ENCODE results near the gene PLXNA4.
A peak's percentile ranks its signal among the peaks of the same experiment; 100 is the strongest.

Gene PLXNA4

DNA sequence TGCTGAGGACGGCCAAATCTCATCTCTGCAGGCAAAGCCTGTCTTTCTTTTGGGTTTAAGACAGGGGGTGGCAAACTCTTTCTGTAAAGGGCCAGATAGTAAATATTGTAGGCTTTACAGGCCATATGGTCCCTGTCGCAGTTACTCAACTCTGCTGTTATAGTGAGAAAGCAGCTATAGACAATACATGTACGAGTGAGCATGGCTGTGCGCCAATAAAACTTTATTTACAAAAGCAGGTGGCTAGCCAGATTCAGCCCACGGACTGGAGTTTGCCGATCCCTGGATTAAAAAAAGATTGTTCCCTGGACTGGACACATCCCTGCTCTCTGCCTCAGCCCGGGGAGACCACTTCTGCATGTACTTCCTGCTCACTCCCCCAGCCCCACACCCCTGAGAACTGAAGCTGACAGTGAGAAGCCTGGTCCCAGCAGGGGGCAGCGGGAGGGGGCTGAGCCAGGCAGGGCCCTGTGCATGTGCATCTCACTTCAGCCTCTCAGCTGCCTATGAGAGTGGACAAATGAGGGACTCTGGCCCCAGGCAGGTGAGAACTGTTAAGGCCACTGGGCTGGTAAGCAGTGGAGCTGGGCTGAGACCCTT lies 392.4 kb downstream of the PLXNA4 start:
- H3K4me1 ChIP-seq (ENCODE audit: control insufficient read depth, insufficient read depth, low read length) = no peaks in the 10 kb centered on the region
- no peak overlapping the region for H3K27ac ChIP-seq (ENCODE audit: extremely low read depth, low read depth, low read length)
- H3K9me3 ChIP-seq (ENCODE audit: control insufficient read depth, insufficient read depth, low read depth, low read length) = no peaks in the 10 kb centered on the region
- TF ChIP-seq, protein P1, sequence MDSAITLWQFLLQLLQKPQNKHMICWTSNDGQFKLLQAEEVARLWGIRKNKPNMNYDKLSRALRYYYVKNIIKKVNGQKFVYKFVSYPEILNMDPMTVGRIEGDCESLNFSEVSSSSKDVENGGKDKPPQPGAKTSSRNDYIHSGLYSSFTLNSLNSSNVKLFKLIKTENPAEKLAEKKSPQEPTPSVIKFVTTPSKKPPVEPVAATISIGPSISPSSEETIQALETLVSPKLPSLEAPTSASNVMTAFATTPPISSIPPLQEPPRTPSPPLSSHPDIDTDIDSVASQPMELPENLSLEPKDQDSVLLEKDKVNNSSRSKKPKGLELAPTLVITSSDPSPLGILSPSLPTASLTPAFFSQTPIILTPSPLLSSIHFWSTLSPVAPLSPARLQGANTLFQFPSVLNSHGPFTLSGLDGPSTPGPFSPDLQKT (IDR thresholded peaks at IDR 0.05; ENCODE audit: borderline replicate concordance, low read depth, low read length) = no peak
- peak; percentile 49 for TF ChIP-seq ZIC2 (tag by site-specific recombination; IDR thresholded peaks at IDR 0.05)
- H3K36me3 ChIP-seq (ENCODE audit: control insufficient read depth in 2 of 2, insufficient read depth in 1 of 2, low read length in 2 of 2) = no peaks in the 10 kb centered on the region
- ChIA-PET POLR2A (no interaction called here), CTCF (no interaction called here)
- no peak overlapping the region for H3K4me3 ChIP-seq (ENCODE audit: low read depth, low read length)

DNA sequence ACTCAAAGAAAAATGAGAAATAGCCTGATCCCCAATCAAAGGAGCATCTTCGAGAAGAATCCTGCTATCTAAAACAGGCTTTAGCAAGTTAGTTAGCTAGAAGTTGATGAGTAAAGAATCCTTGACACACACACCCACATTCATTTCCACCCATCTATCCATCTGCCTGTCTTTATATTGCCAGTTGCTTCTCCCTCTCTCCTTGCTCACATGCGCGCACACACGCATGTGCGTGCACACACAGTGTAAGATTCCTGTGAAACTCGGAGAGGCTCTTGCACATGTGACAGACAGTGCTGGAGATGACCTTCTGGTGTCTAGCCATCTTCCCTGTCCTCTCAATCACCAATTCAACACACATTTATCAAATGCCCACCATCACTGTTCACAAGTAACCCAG lies 393.3 kb downstream of the PLXNA4 start:
- CTCF ChIA-PET = no interaction called here
- Histone ChIP-seq H3K27ac (ENCODE audit: extremely low read depth, low read depth, low read length) (no peak overlapping the region), H3K9me3 (ENCODE audit: control insufficient read depth, insufficient read depth, low read depth, low read length) (no peaks in the 10 kb centered on the region), H3K4me1 (ENCODE audit: control insufficient read depth, insufficient read depth, low read length) (no peaks in the 10 kb centered on the region), H3K36me3 (ENCODE audit: control insufficient read depth in 2 of 2, insufficient read depth in 1 of 2, low read length in 2 of 2) (no peaks in the 10 kb centered on the region), H3K4me3 (ENCODE audit: low read depth, low read length) (no peak overlapping the region)
- POLR2A ChIA-PET = no interaction called here
- TF ChIP-seq, protein P2, sequence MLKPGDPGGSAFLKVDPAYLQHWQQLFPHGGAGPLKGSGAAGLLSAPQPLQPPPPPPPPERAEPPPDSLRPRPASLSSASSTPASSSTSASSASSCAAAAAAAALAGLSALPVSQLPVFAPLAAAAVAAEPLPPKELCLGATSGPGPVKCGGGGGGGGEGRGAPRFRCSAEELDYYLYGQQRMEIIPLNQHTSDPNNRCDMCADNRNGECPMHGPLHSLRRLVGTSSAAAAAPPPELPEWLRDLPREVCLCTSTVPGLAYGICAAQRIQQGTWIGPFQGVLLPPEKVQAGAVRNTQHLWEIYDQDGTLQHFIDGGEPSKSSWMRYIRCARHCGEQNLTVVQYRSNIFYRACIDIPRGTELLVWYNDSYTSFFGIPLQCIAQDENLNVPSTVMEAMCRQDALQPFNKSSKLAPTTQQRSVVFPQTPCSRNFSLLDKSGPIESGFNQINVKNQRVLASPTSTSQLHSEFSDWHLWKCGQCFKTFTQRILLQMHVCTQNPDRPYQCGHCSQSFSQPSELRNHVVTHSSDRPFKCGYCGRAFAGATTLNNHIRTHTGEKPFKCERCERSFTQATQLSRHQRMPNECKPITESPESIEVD (tag by site-specific recombination; IDR thresholded peaks at IDR 0.05) = no peak
- TF ChIP-seq ZNF426 (tag by site-specific recombination; IDR thresholded peaks at IDR 0.05) (no peak), ZNF175 (tag by site-specific recombination; IDR thresholded peaks at IDR 0.05) (no peak), KLF9 (tag by site-specific recombination; IDR thresholded peaks at IDR 0.05; ENCODE audit: low read depth) (no peak), ZNF132 (tag by site-specific recombination; IDR thresholded peaks at IDR 0.05; ENCODE audit: borderline replicate concordance) (no peak)
- TF ChIP-seq, protein P3, sequence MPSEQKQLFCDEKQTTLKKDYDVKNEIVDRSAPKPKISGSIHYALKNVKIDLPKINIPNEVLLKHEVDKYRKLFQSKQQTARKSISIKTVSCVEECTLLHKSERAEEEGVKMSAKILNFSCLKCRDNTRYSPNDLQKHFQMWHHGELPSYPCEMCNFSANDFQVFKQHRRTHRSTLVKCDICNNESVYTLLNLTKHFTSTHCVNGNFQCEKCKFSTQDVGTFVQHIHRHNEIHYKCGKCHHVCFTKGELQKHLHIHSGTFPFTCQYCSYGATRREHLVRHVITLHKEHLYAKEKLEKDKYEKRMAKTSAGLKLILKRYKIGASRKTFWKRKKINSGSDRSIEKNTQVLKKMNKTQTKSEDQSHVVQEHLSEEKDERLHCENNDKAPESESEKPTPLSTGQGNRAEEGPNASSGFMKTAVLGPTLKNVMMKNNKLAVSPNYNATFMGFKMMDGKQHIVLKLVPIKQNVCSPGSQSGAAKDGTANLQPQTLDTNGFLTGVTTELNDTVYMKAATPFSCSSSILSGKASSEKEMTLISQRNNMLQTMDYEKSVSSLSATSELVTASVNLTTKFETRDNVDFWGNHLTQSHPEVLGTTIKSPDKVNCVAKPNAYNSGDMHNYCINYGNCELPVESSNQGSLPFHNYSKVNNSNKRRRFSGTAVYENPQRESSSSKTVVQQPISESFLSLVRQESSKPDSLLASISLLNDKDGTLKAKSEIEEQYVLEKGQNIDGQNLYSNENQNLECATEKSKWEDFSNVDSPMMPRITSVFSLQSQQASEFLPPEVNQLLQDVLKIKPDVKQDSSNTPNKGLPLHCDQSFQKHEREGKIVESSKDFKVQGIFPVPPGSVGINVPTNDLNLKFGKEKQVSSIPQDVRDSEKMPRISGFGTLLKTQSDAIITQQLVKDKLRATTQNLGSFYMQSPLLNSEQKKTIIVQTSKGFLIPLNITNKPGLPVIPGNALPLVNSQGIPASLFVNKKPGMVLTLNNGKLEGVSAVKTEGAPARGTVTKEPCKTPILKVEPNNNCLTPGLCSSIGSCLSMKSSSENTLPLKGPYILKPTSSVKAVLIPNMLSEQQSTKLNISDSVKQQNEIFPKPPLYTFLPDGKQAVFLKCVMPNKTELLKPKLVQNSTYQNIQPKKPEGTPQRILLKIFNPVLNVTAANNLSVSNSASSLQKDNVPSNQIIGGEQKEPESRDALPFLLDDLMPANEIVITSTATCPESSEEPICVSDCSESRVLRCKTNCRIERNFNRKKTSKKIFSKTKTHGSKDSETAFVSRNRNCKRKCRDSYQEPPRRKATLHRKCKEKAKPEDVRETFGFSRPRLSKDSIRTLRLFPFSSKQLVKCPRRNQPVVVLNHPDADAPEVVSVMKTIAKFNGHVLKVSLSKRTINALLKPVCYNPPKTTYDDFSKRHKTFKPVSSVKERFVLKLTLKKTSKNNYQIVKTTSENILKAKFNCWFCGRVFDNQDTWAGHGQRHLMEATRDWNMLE (tag by site-specific recombination; conservative IDR thresholded peaks at IDR 0.05; ENCODE audit: low read depth) = no peak

DNA sequence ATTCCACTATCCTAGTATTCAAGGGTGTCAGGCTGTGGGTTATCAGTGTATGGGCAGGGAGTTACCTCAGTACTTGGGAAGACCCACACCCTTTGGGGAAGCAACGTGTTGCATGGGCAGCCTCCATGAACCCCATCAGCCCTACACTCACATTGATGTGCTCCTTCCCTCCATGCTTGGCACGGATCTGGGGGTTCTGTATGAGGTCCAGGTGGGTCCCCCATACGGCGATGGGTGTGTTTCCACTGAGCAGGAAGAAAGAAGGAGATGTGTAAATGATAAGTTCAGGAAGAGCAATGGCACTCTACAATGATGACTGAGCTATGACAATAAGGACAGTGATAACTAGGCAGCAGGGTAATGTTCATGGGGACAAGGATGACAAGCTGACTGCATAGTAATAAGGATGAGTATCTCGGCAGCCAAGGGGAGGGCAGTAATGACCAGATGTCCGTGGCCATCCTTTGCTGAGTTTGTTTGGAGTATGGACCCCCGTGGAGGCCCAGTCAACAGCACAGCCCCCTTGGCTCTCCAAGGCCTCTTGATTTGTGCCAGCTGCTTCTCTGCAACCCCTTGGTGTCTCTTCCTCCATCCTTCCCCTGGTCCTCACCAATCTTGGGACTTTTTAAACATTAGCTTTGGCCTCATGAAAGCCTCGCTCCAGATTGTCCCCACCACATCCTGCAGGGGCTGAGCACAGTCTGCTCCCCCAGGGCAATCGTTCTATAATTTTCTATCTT lies 394.2 kb downstream of the PLXNA4 start:
- no peaks in the 10 kb centered on the region for H3K4me1 ChIP-seq (ENCODE audit: control insufficient read depth, insufficient read depth, low read length)
- no peak overlapping the region for H3K4me3 ChIP-seq (ENCODE audit: low read depth, low read length)
- H3K36me3 ChIP-seq (ENCODE audit: control insufficient read depth in 2 of 2, insufficient read depth in 1 of 2, low read length in 2 of 2) = no peaks in the 10 kb centered on the region
- no peak overlapping the region for H3K27ac ChIP-seq (ENCODE audit: extremely low read depth, low read depth, low read length)
- no peaks in the 10 kb centered on the region for H3K9me3 ChIP-seq (ENCODE audit: control insufficient read depth, insufficient read depth, low read depth, low read length)
- ChIA-PET POLR2A (no interaction called here), CTCF (no interaction called here)
- TF ChIP-seq, protein P4, sequence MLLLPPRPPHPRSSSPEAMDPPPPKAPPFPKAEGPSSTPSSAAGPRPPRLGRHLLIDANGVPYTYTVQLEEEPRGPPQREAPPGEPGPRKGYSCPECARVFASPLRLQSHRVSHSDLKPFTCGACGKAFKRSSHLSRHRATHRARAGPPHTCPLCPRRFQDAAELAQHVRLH (tag by site-specific recombination; IDR thresholded peaks at IDR 0.05) = no peak
- no peak for TF ChIP-seq ZSCAN16 (tag by site-specific recombination; IDR thresholded peaks at IDR 0.05)
- no peak for TF ChIP-seq ZNF114 (tag by site-specific recombination; IDR thresholded peaks at IDR 0.05)
- TF ChIP-seq, protein P5, sequence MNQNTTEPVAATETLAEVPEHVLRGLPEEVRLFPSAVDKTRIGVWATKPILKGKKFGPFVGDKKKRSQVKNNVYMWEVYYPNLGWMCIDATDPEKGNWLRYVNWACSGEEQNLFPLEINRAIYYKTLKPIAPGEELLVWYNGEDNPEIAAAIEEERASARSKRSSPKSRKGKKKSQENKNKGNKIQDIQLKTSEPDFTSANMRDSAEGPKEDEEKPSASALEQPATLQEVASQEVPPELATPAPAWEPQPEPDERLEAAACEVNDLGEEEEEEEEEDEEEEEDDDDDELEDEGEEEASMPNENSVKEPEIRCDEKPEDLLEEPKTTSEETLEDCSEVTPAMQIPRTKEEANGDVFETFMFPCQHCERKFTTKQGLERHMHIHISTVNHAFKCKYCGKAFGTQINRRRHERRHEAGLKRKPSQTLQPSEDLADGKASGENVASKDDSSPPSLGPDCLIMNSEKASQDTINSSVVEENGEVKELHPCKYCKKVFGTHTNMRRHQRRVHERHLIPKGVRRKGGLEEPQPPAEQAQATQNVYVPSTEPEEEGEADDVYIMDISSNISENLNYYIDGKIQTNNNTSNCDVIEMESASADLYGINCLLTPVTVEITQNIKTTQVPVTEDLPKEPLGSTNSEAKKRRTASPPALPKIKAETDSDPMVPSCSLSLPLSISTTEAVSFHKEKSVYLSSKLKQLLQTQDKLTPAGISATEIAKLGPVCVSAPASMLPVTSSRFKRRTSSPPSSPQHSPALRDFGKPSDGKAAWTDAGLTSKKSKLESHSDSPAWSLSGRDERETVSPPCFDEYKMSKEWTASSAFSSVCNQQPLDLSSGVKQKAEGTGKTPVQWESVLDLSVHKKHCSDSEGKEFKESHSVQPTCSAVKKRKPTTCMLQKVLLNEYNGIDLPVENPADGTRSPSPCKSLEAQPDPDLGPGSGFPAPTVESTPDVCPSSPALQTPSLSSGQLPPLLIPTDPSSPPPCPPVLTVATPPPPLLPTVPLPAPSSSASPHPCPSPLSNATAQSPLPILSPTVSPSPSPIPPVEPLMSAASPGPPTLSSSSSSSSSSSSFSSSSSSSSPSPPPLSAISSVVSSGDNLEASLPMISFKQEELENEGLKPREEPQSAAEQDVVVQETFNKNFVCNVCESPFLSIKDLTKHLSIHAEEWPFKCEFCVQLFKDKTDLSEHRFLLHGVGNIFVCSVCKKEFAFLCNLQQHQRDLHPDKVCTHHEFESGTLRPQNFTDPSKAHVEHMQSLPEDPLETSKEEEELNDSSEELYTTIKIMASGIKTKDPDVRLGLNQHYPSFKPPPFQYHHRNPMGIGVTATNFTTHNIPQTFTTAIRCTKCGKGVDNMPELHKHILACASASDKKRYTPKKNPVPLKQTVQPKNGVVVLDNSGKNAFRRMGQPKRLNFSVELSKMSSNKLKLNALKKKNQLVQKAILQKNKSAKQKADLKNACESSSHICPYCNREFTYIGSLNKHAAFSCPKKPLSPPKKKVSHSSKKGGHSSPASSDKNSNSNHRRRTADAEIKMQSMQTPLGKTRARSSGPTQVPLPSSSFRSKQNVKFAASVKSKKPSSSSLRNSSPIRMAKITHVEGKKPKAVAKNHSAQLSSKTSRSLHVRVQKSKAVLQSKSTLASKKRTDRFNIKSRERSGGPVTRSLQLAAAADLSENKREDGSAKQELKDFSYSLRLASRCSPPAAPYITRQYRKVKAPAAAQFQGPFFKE (tag by site-specific recombination; IDR thresholded peaks at IDR 0.05; ENCODE audit: borderline replicate concordance) = no peak
- no peak for TF ChIP-seq ZNF311 (tag by site-specific recombination; IDR thresholded peaks at IDR 0.05; ENCODE audit: borderline replicate concordance)
- no peak for TF ChIP-seq GLI2 (tag by site-specific recombination; IDR thresholded peaks at IDR 0.05; ENCODE audit: borderline replicate concordance, low read depth)
- TF ChIP-seq ZNF529 (tag by site-specific recombination; IDR thresholded peaks at IDR 0.05; ENCODE audit: insufficient replicate concordance) = no peak

All from HEK293 (cell line).